Measurements from ENCODE around the gene ZNF407. TPM values are rescaled to one million over a fixed set of nuclear protein-coding genes. Genes with fewer than 3 reads are reported as not detected.
"Not testable (repeated sequence)": the region's sequence is repeated elsewhere in the genome, so short reads cannot be mapped to it uniquely, and the experiment has no call there.

Gene ZNF407
- total RNA-seq, 5 donors from 2014 or later (not counting 1 experiment from before 2014, with no cell fraction given): 22.9 to 37.4 (median 24.4) TPM

- WGBS (ENCODE audit: insufficient coverage): no CpG with 5 or more reads among the region's 4 CpGs
- H3K27me3 Mint-ChIP-seq: peaks cover 22 to 25% of the 10 kb centered on the region in 2 donors
Observed at GRCh38 chr18:74558096-74558495, 39.6 kb upstream of the ZNF407 start.

DNA sequence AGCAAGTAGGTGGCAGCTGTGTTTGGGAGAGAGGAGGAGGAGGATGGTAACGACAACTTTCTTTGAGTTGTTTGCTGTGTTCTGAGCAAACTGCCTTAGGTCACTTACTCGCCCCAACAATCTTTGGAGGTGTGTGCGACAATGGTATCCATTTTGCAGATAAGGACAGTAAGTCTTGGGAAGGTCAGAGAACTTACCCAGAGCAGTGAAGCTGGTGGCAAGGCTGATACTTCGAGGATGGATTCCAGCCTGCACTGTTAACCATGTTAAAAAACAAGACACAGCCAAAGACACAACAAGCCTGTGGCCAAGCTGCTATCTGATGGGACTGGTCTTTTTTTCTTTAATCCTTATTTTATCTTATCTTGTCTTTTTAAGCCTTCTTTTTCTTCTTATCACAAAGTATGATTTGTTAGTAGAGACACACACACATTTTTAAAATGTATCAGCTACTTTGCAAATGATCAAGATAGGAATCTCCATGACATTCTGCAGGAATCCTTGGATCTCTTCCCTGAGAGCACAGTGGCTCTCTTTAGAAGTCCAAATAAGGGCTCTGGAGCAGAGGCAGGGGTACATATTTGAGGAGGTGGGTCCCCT is 35.4 kb upstream of the ZNF407 start:
- no peaks in the 10 kb centered on the region for H3K4me1 Mint-ChIP-seq
- ATAC-seq (replicated peaks in 1 of 4): no peak
- peaks cover 0 to 7% (median 2%) of the 10 kb centered on the region in 3 donors for H3K9me3 Mint-ChIP-seq
- Histone ChIP-seq H3K4me1 (ENCODE audit: control insufficient read depth in 1 of 2, extremely low read depth in 1 of 2, insufficient read depth in 2 of 2, low read length in 2 of 2) (no peaks in the 10 kb centered on the region), H3K9me3 (no peaks in the 10 kb centered on the region), H3K27me3 (replicated peaks in 1 of 2; ENCODE audit: control insufficient read depth in 2 of 2, extremely low read depth in 1 of 2, insufficient read depth in 2 of 2, low read length in 1 of 2) (peaks cover 0 to 11% of the 10 kb centered on the region in 2 experiments), H3K27ac (ENCODE audit: low read length) (no peak overlapping the region), H3K36me3 (ENCODE audit: control insufficient read depth in 2 of 2, extremely low read depth in 1 of 2, insufficient read depth in 1 of 2, low read length in 1 of 2) (no peaks in the 10 kb centered on the region), H3K4me3 (ENCODE audit: control insufficient read depth in 1 of 2, extremely low read depth in 1 of 2, low read length in 1 of 2) (no peak overlapping the region)
- no peak overlapping the region for H3K27ac Mint-ChIP-seq
- peaks cover 11% of the 10 kb centered on the region in 2 donors for H3K27me3 Mint-ChIP-seq
- ChIA-PET CTCF (interaction anchor here (0.8 to 1.1 kb wide), 2 partner anchors 12 to 563 kb away, joined by 3 read pairs; no protein-coding TSS in a partner anchor), POLR2A (no interaction called here)
- peaks cover 10% of the 10 kb centered on the region for H3K36me3 Mint-ChIP-seq
- WGBS (ENCODE audit: insufficient coverage): 89% methylated on average over 3 of the region's 4 CpGs
- H3K4me3 Mint-ChIP-seq: no peak overlapping the region
- DNase-seq: no peak

More at GRCh38 chr18:74558096-74558495, 39.6 kb upstream of the ZNF407 start:
- H3K4me1 Mint-ChIP-seq: no peaks in the 10 kb centered on the region
- CTCF ChIA-PET: no interaction called here
- POLR2A ChIA-PET: no interaction called here
- Histone ChIP-seq H3K4me3 (ENCODE audit: control insufficient read depth in 1 of 2, extremely low read depth in 1 of 2, low read length in 1 of 2) (no peak overlapping the region), H3K9me3 (no peaks in the 10 kb centered on the region), H3K27ac (ENCODE audit: low read length) (no peak overlapping the region), H3K27me3 (replicated peaks in 1 of 2; ENCODE audit: control insufficient read depth in 2 of 2, extremely low read depth in 1 of 2, insufficient read depth in 2 of 2, low read length in 1 of 2) (peaks cover 0 to 22% of the 10 kb centered on the region in 2 experiments), H3K36me3 (ENCODE audit: control insufficient read depth in 2 of 2, extremely low read depth in 1 of 2, insufficient read depth in 1 of 2, low read length in 1 of 2) (no peaks in the 10 kb centered on the region), H3K4me1 (ENCODE audit: control insufficient read depth in 1 of 2, extremely low read depth in 1 of 2, insufficient read depth in 2 of 2, low read length in 2 of 2) (no peaks in the 10 kb centered on the region)
- ATAC-seq (replicated peaks in 1 of 4) (no peak), DNase-seq (no peak)
- H3K4me3 Mint-ChIP-seq: no peak overlapping the region
- H3K27ac Mint-ChIP-seq: no peak overlapping the region
- H3K9me3 Mint-ChIP-seq: no peaks in the 10 kb centered on the region
- H3K36me3 Mint-ChIP-seq: no peaks in the 10 kb centered on the region

DNA sequence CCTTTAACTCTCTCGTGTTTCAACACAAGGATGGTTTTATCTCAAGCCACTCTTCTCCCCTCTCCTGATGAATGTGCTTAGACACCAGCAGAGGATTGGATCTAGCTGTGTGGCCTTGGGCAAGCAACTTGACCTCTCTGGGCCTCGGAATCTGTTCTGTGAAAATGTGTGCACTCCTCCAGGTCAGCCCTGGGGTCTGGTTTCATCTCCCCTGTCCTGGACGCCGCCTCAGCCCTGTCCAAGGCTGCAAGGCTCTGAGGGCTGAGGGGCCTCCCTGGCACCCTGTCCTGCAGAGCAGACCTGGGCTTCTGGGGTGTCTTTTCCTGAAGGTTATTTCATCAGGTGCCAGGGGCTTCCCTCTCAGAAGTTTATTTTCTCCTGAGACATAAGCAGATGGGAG is 34.9 kb upstream of the ZNF407 start:
- WGBS (ENCODE audit: insufficient coverage): 61% methylated on average over 4 of the region's 4 CpGs
- no peaks in the 10 kb centered on the region for H3K4me1 Mint-ChIP-seq
- no peak overlapping the region for H3K27ac Mint-ChIP-seq
- peaks cover 11% of the 10 kb centered on the region for H3K36me3 Mint-ChIP-seq
- Histone ChIP-seq H3K36me3 (ENCODE audit: control insufficient read depth in 2 of 2, extremely low read depth in 1 of 2, insufficient read depth in 1 of 2, low read length in 1 of 2) (no peaks in the 10 kb centered on the region), H3K4me1 (ENCODE audit: control insufficient read depth in 1 of 2, extremely low read depth in 1 of 2, insufficient read depth in 2 of 2, low read length in 2 of 2) (no peaks in the 10 kb centered on the region), H3K9me3 (no peaks in the 10 kb centered on the region), H3K27ac (ENCODE audit: low read length) (no peak overlapping the region), H3K27me3 (replicated peaks in 1 of 2; ENCODE audit: control insufficient read depth in 2 of 2, extremely low read depth in 1 of 2, insufficient read depth in 2 of 2, low read length in 1 of 2) (peaks cover 0 to 12% of the 10 kb centered on the region in 2 experiments), H3K4me3 (ENCODE audit: control insufficient read depth in 1 of 2, extremely low read depth in 1 of 2, low read length in 1 of 2) (no peak overlapping the region)
- DNase-seq: no peak
- H3K9me3 Mint-ChIP-seq: peaks cover 0 to 8% (median 2%) of the 10 kb centered on the region in 3 donors
- H3K27me3 Mint-ChIP-seq: peaks cover 10% of the 10 kb centered on the region in 2 donors
- ChIA-PET POLR2A (no interaction called here), CTCF (interaction anchor here in 1 of 2 donors (0.8 kb wide), 1 partner anchor 563 kb away, joined by 3 read pairs; no protein-coding TSS in a partner anchor)
- no peak overlapping the region for H3K4me3 Mint-ChIP-seq
- ATAC-seq (replicated peaks in 1 of 4): no peak

GRCh38 chr18:74563999-74564398 is 33.7 kb upstream of the ZNF407 start:
- H3K27ac ChIP-seq (ENCODE audit: low read length): no peak overlapping the region
- DNase-seq (no peak), ATAC-seq (replicated peaks in 1 of 4) (no peak)
- POLR2A ChIA-PET: no interaction called here
- H3K4me3 Mint-ChIP-seq: no peak overlapping the region
- no peak overlapping the region for H3K4me3 ChIP-seq (ENCODE audit: control insufficient read depth in 1 of 2, extremely low read depth in 1 of 2, low read length in 1 of 2)
- peaks cover 0 to 8% (median 2%) of the 10 kb centered on the region in 3 donors for H3K9me3 Mint-ChIP-seq
- H3K36me3 ChIP-seq (ENCODE audit: control insufficient read depth in 2 of 2, extremely low read depth in 1 of 2, insufficient read depth in 1 of 2, low read length in 1 of 2): no peaks in the 10 kb centered on the region
- H3K4me1 Mint-ChIP-seq: no peaks in the 10 kb centered on the region
- H3K36me3 Mint-ChIP-seq: peaks cover 11% of the 10 kb centered on the region
- no peaks in the 10 kb centered on the region for H3K9me3 ChIP-seq
- H3K4me1 ChIP-seq (ENCODE audit: control insufficient read depth in 1 of 2, extremely low read depth in 1 of 2, insufficient read depth in 2 of 2, low read length in 2 of 2): no peaks in the 10 kb centered on the region
- no CpG with 5 or more reads among the region's 3 CpGs for WGBS (ENCODE audit: insufficient coverage)
- peaks cover 0 to 13% of the 10 kb centered on the region in 2 experiments for H3K27me3 ChIP-seq (replicated peaks in 1 of 2; ENCODE audit: control insufficient read depth in 2 of 2, extremely low read depth in 1 of 2, insufficient read depth in 2 of 2, low read length in 1 of 2)
- CTCF ChIA-PET: interaction anchor here in 1 of 2 donors (1.0 kb wide), 1 partner anchor 17 kb away, joined by 3 read pairs; no protein-coding TSS in a partner anchor
- peaks cover 19% of the 10 kb centered on the region in 2 donors for H3K27me3 Mint-ChIP-seq
- H3K27ac Mint-ChIP-seq: no peak overlapping the region

DNA sequence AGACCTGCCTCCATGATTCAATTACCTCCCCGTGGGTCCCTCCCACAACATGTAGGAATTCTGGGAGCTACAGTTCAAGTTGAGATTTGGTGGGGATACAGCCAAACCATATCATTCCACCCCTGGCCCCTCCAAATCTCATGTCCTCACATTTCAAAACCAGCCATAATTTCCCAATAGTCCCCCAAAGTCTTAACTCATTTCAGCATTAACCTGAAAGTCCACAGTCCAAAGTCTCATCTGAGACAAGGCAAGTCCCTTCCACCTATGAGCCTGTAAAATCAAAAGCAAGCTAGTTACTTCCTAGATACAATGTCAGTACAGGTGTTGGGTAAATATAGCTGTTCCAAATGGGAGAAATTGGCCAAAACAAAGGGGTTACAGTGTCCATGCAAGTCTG is 32.5 kb upstream of the ZNF407 start:
- ChIA-PET CTCF (interaction anchor here in 1 of 2 donors (0.6 kb wide), 1 partner anchor 107 kb away, joined by 3 read pairs; no protein-coding TSS in a partner anchor), POLR2A (interaction anchor here in 1 of 2 donors (0.7 kb wide), 1 partner anchor 332 kb away, joined by 3 read pairs; no protein-coding TSS in a partner anchor)
- H3K4me3 Mint-ChIP-seq; H3K9me3 Mint-ChIP-seq; H3K9me3 ChIP-seq; H3K4me1 ChIP-seq (ENCODE audit: control insufficient read depth in 1 of 2, extremely low read depth in 1 of 2, insufficient read depth in 2 of 2, low read length in 2 of 2); H3K4me3 ChIP-seq (ENCODE audit: control insufficient read depth in 1 of 2, extremely low read depth in 1 of 2, low read length in 1 of 2); H3K27ac Mint-ChIP-seq; DNase-seq; H3K36me3 ChIP-seq (ENCODE audit: control insufficient read depth in 2 of 2, extremely low read depth in 1 of 2, insufficient read depth in 1 of 2, low read length in 1 of 2); H3K4me1 Mint-ChIP-seq; H3K27ac ChIP-seq (ENCODE audit: low read length); ATAC-seq (replicated peaks in 1 of 4): not testable (repeated sequence)
- Mint-ChIP-seq H3K27me3 (peaks cover 24 to 25% of the 10 kb centered on the region in 2 donors), H3K36me3 (peaks cover 11% of the 10 kb centered on the region)
- no CpG with 5 or more reads among the region's 1 CpG for WGBS (ENCODE audit: insufficient coverage)
- H3K27me3 ChIP-seq (replicated peaks in 1 of 2; ENCODE audit: control insufficient read depth in 2 of 2, extremely low read depth in 1 of 2, insufficient read depth in 2 of 2, low read length in 1 of 2): peaks cover 0 to 12% of the 10 kb centered on the region in 2 experiments

GRCh38 chr18:74565993-74566392 is 31.7 kb upstream of the ZNF407 start:
- H3K4me1 Mint-ChIP-seq; ATAC-seq (replicated peaks in 1 of 4); POLR2A ChIA-PET; H3K36me3 ChIP-seq (ENCODE audit: control insufficient read depth in 2 of 2, extremely low read depth in 1 of 2, insufficient read depth in 1 of 2, low read length in 1 of 2); H3K9me3 ChIP-seq; H3K9me3 Mint-ChIP-seq; H3K27ac ChIP-seq (ENCODE audit: low read length); DNase-seq; H3K27ac Mint-ChIP-seq; H3K4me3 Mint-ChIP-seq; H3K4me1 ChIP-seq (ENCODE audit: control insufficient read depth in 1 of 2, extremely low read depth in 1 of 2, insufficient read depth in 2 of 2, low read length in 2 of 2); H3K4me3 ChIP-seq (ENCODE audit: control insufficient read depth in 1 of 2, extremely low read depth in 1 of 2, low read length in 1 of 2): not testable (repeated sequence)
- peaks cover 0 to 12% of the 10 kb centered on the region in 2 experiments for H3K27me3 ChIP-seq (replicated peaks in 1 of 2; ENCODE audit: control insufficient read depth in 2 of 2, extremely low read depth in 1 of 2, insufficient read depth in 2 of 2, low read length in 1 of 2)
- CTCF ChIA-PET: interaction anchor here in 1 of 2 donors (0.6 kb wide), 1 partner anchor 108 kb away, joined by 3 read pairs; no protein-coding TSS in a partner anchor
- Mint-ChIP-seq H3K27me3 (peaks cover 24% of the 10 kb centered on the region in 2 donors), H3K36me3 (peaks cover 11% of the 10 kb centered on the region)
- 59% methylated on average over 2 of the region's 3 CpGs for WGBS (ENCODE audit: insufficient coverage)
